ENCODE measurements around the gene NEDD8.

The NEDD8 gene

DNA sequence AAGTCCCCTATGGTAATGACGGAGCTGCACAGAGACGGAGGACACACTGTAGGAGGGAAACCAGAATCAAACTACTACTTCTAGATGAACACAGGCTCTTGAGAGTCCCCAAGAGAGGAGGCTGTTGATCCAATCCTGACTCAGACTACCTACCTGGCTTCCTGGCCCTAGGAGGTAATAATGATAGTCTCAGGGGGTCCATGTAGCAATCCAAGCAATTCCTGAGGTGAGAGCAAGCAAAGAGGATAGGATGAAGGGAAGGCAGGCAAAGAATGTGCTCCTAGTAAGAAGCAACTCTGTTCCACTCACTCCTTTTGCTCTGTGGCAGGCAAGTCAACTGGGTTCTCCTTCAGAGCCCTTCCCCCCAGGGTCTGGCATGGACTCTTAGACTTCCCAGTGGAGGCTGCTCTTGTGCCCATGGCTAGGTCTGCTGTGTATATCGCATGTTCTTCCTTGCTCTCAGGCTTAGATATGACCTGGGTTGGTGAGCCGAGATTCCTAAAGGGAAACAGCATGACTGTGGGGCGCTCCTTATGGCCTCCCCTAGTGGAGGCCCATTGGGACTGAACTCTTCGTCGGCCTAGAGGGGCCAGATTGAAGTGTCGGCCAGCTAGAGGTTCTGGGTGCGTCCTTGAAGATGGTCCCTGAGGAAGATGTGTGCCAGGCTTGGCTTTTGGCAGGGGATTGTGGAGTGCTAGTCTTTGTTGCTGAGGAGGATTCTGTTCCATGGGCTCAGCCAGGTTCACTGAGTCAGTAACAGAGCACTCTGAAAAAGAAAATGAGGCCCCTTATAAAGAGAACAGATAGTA is 8.1 kb upstream of the NEDD8 start:
- no peak for DNase-seq (ENCODE audit: low spot score)
- in situ Hi-C loops (cut with MboI; ENCODE audit: low pct_unique_long_range_greater_than_20kb, low sequenced_read_pairs, unreplicated experiment), result loop anchor here (5.0 kb wide), 1 partner anchor 57 kb away; the partner anchor contains the start of genes DHRS1 and NOP9
- TF ChIP-seq, protein P1, sequence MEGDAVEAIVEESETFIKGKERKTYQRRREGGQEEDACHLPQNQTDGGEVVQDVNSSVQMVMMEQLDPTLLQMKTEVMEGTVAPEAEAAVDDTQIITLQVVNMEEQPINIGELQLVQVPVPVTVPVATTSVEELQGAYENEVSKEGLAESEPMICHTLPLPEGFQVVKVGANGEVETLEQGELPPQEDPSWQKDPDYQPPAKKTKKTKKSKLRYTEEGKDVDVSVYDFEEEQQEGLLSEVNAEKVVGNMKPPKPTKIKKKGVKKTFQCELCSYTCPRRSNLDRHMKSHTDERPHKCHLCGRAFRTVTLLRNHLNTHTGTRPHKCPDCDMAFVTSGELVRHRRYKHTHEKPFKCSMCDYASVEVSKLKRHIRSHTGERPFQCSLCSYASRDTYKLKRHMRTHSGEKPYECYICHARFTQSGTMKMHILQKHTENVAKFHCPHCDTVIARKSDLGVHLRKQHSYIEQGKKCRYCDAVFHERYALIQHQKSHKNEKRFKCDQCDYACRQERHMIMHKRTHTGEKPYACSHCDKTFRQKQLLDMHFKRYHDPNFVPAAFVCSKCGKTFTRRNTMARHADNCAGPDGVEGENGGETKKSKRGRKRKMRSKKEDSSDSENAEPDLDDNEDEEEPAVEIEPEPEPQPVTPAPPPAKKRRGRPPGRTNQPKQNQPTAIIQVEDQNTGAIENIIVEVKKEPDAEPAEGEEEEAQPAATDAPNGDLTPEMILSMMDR (IDR thresholded peaks at IDR 0.05; ENCODE audit: extremely low read depth, insufficient read depth, missing control alignments), result no peak

DNA sequence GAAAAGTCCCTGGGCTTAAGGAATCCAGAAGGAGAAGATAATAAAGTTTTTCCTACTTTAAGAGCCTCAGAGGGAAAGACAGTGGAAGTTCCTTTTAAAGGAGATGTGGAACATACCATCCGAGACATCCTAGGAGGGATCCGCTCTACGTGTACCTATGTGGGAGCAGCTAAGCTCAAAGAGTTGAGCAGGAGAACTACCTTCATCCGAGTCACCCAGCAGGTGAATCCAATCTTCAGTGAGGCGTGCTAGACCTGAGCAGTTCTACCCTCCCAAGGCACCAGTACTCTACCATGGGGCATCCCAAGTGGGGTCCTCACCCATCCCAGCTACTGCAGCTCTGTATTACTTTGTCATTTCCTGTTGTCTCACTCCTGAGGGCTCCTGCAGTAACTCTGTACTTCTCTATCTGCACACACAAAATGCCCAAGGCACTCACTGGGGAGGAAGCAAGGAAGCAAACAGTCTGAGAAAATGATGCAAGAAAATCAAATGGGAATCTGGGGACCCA is 6.4 kb upstream of the NEDD8 start:
- TF ChIP-seq, protein P1 (IDR thresholded peaks at IDR 0.05; ENCODE audit: extremely low read depth, insufficient read depth, missing control alignments), result no peak
- no peak for DNase-seq (ENCODE audit: low spot score)
- in situ Hi-C loops (cut with MboI; ENCODE audit: low pct_unique_long_range_greater_than_20kb, low sequenced_read_pairs, unreplicated experiment), result no loop called here

DNA sequence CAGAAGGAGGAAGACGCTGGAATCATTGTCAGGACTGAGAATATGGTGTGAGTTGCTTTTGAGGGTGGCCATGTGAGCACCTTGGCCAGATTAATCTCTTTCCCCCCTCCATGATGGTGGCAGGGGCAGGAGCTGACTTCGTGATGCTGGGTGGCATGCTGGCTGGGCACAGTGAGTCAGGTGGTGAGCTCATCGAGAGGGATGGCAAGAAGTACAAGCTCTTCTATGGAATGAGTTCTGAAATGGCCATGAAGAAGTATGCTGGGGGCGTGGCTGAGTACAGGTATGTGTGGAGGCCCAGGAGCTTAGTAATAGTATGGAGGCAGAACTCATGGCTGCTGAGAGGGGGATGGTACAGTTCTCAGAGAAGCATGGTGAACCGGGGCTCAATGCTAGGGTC is 6.0 kb upstream of the NEDD8 start:
- in situ Hi-C loops (cut with MboI; ENCODE audit: low pct_unique_long_range_greater_than_20kb, low sequenced_read_pairs, unreplicated experiment), result no loop called here
- TF ChIP-seq, protein P1 (IDR thresholded peaks at IDR 0.05; ENCODE audit: extremely low read depth, insufficient read depth, missing control alignments), result no peak
- no peak for DNase-seq (ENCODE audit: low spot score)

DNA sequence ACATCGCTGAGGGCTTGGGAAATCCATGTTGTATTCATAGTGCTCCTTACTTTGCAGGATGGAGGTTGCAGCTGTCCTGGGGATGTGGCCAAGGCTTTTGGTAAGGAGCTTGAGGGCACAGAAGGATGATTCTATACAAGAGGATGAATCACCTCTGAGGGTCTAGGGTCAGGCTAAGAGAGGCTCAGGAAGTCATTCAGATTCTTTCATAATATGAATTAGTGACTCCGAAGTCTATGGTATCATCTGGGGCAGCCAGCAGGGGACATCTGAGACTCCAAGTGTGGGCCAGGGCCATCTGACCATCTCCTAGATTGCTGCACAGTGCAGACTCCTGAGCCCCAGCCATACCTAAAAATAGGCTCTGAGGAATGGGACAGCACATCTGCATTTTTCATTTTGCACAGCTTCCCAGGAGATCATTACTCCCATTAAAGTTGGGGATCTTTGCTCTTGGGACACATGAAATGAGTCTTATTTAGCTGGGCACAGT is 5.3 kb upstream of the NEDD8 start:
- in situ Hi-C loops (cut with MboI; ENCODE audit: low pct_unique_long_range_greater_than_20kb, low sequenced_read_pairs, unreplicated experiment), result no loop called here
- TF ChIP-seq, protein P1 (IDR thresholded peaks at IDR 0.05; ENCODE audit: extremely low read depth, insufficient read depth, missing control alignments), result no peak
- DNase-seq (ENCODE audit: low spot score), result no peak

DNA sequence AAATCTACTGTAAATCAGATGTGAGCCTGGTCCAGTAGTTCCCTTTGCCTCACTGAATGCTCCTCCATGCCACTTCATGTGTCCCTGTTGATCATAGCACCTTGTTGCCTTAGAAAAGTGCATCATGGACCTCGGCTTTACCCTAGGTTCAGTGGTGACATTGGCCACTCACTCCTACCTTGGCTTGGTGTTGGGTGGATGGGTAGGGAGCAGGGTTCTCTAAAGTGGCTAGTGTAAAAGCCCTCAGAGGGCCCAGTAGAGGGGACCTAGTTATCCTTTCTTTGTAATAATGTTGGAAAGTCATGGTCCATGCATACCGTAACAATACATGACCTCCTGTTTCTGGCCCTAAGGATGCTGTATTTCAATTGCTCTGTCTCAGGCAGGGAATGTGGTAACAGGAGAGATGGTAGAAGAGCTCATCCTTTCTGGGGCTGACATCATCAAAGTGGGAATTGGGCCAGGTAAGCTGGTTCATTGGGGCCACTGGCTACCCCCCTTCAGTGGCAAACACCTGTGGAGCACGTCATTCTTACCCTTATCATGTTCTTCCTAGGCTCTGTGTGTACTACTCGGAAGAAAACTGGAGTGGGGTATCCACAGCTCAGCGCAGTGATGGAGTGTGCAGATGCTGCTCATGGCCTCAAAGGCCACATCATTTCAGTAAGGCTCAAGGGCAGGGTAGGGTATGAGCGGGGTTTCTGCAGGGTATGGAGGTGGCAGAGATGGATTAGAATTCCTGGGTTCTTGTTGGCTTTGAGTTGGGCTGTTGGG is 4.7 kb upstream of the NEDD8 start:
- TF ChIP-seq, protein P1 (IDR thresholded peaks at IDR 0.05; ENCODE audit: extremely low read depth, insufficient read depth, missing control alignments), result no peak
- in situ Hi-C loops (cut with MboI; ENCODE audit: low pct_unique_long_range_greater_than_20kb, low sequenced_read_pairs, unreplicated experiment), result no loop called here
- no peak for DNase-seq (ENCODE audit: low spot score)

DNA sequence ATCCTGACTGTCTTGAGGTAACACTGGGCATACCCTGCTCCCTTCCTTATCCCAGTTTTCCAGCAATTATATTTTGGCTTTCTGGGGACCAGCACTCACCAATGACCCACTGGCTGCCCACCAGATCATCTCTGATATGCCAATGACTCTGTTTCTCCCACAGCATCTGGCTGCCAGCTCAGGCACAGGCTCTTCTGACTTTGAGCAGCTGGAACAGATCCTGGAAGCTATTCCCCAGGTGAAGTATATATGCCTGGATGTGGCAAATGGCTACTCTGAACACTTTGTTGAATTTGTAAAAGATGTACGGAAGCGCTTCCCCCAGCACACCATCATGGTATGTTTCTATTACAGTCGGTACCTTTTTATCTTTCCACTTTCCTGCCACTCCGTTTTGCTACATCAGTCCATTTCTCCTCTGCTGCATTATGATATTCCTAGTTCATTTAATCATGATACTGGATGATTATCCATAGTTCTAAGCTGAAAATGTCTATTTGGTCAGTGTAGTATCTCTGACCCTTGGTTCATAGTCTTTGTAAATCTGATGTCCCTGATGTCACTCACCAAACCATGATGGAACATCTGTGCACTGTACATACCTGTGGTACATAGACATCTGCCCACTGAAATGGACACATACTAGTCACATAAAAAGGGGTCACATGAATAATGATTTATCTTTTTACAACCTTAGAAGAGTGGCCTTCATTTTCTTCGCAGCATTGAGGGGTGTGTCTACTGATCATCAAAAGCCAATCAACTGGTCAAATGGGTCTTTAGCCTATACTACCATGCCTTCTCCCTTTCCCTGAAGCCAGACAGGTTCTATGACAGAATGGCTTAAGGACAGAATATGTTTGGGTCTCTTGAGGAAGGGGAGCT is 3.9 kb upstream of the NEDD8 start:
- TF ChIP-seq, protein P1 (IDR thresholded peaks at IDR 0.05; ENCODE audit: extremely low read depth, insufficient read depth, missing control alignments), result no peak
- in situ Hi-C loops (cut with MboI; ENCODE audit: low pct_unique_long_range_greater_than_20kb, low sequenced_read_pairs, unreplicated experiment), result no loop called here
- DNase-seq (ENCODE audit: low spot score), result no peak
